Measurements from ENCODE around the gene ZNF764.

GRCh38 chr16:30557707-30557956 lies 542 bp downstream of the ZNF764 start:
- TF ChIP-seq POLR2A (IDR thresholded peaks at IDR 0.05) (no peak), CTCF (IDR thresholded peaks at IDR 0.05) (no peak), POLR2AphosphoS5 (IDR thresholded peaks at IDR 0.05) (no peak)
